22Rv1 (cell line): Measurements from ENCODE around the gene GLUD2.

Source experiments
- CTCF ChIP-seq: fragments of 450-650 bp; IDR thresholded peaks from 2 replicates; pipeline ENCODE4 v1.5.1; 2017; ENCODE audit warnings: mild to moderate bottlenecking
- ZFX ChIP-seq: fragments of 450-650 bp; IDR thresholded peaks from 2 replicates; pipeline ENCODE4 v1.6.1; 2017; ENCODE audit warnings: antibody characterized with exemption, borderline replicate concordance

GRCh38 chrX:121062289-121062688 lies 14.9 kb downstream of the GLUD2 start:
- TF ChIP-seq CTCF, result no peak
- no peak for TF ChIP-seq ZFX
